GM10266 (cell line): ENCODE results near the gene S100A2.
"Not testable (repeated sequence)": the region's sequence is repeated elsewhere in the genome, so short reads cannot be mapped to it uniquely, and the experiment has no call there.

Source experiments
- DNase-seq: peaks from one replicate; pipeline ENCODE4 v3.0.0; 2012; ENCODE audit errors: extremely low spot score
- CTCF ChIP-seq: IDR thresholded peaks from 2 replicates; pipeline ENCODE4 v1.5.1; 2012; ENCODE audit warnings: mild to moderate bottlenecking, low read depth; ENCODE audit not compliant: control insufficient read depth, insufficient read depth; ENCODE audit errors: missing control alignments

The S100A2 gene

GRCh38 chr1:153527023-153527682, 38.5 kb downstream of the S100A2 start:
- no peak for TF ChIP-seq CTCF
- DNase-seq: no peak

- no peak for TF ChIP-seq CTCF
- no peak for DNase-seq
Observed at GRCh38 chr1:153526132-153526543, 39.5 kb downstream of the S100A2 start.

GRCh38 chr1:153525088-153525728, 40.4 kb downstream of the S100A2 start:
- no peak for TF ChIP-seq CTCF
- no peak for DNase-seq

- DNase-seq: not testable (repeated sequence)
Observed at GRCh38 chr1:153522353-153523048, 43.1 kb downstream of the S100A2 start.

- not testable (repeated sequence) for DNase-seq
Observed at GRCh38 chr1:153521808-153522207, 43.8 kb downstream of the S100A2 start.

- TF ChIP-seq CTCF: no peak
- DNase-seq: no peak
Observed at GRCh38 chr1:153520818-153521476, 44.7 kb downstream of the S100A2 start.

- DNase-seq: not testable (repeated sequence)
Observed at GRCh38 chr1:153520137-153520691, 45.4 kb downstream of the S100A2 start.

- no peak for DNase-seq
- no peak for TF ChIP-seq CTCF
Observed at GRCh38 chr1:153519242-153519641, 46.4 kb downstream of the S100A2 start.
